Raji (cell line): ENCODE results near the gene KHDC4.

ENCODE experiments used
- POLR2A ChIP-seq: IDR thresholded peaks from 2 replicates; pipeline ENCODE4 v1.6.1; 2011; ENCODE audit warnings: low read depth, low read length, control low read depth; ENCODE audit not compliant: insufficient read depth

KHDC4 gene

GRCh38 chr1:155909894-155910293, 24.3 kb downstream of the KHDC4 start:
- no peak for TF ChIP-seq POLR2A

GRCh38 chr1:155904261-155904660, 30.0 kb downstream of the KHDC4 start:
- TF ChIP-seq POLR2A, result no peak

GRCh38 chr1:155900161-155900560, 34.1 kb downstream of the KHDC4 start:
- no peak for TF ChIP-seq POLR2A

- no peak for TF ChIP-seq POLR2A
Observed at GRCh38 chr1:155899683-155900082, 34.5 kb downstream of the KHDC4 start.

GRCh38 chr1:155898888-155899287, 35.3 kb downstream of the KHDC4 start:
- no peak for TF ChIP-seq POLR2A

- TF ChIP-seq POLR2A, result no peak
Observed at GRCh38 chr1:155897746-155898145, 36.5 kb downstream of the KHDC4 start.

- TF ChIP-seq POLR2A, result no peak
Observed at GRCh38 chr1:155893389-155894142, 40.6 kb downstream of the KHDC4 start.

- TF ChIP-seq POLR2A, result no peak
Observed at GRCh38 chr1:155892796-155893195, 41.4 kb downstream of the KHDC4 start.

GRCh38 chr1:155890251-155890650, 44.0 kb downstream of the KHDC4 start:
- no peak for TF ChIP-seq POLR2A

GRCh38 chr1:155889566-155889965, 44.6 kb downstream of the KHDC4 start:
- no peak for TF ChIP-seq POLR2A

GRCh38 chr1:155888481-155888880, 45.7 kb downstream of the KHDC4 start:
- no peak for TF ChIP-seq POLR2A

GRCh38 chr1:155884982-155885381, 49.2 kb downstream of the KHDC4 start:
- no peak for TF ChIP-seq POLR2A

- no peak for TF ChIP-seq POLR2A
Observed at GRCh38 chr1:155884031-155884960, 49.9 kb downstream of the KHDC4 start.

- TF ChIP-seq POLR2A, result no peak
Observed at GRCh38 chr1:155882766-155883165, 51.4 kb downstream of the KHDC4 start.

- TF ChIP-seq POLR2A, result no peak
Observed at GRCh38 chr1:155882235-155882634, 52.0 kb downstream of the KHDC4 start.

- TF ChIP-seq POLR2A, result no peak
Observed at GRCh38 chr1:155880950-155881349, 53.3 kb downstream of the KHDC4 start.
